ENCODE measurements around the gene TLCD3B. TPM values are rescaled to one million over a fixed set of nuclear protein-coding genes. Genes with fewer than 3 reads are reported as not detected.

Gene TLCD3B
- total RNA-seq, 3 donors from 2014 or later: 0.22 to 0.33 (median 0.32) TPM

- Mint-ChIP-seq H3K4me3 (no peak overlapping the region), H3K27me3 (ENCODE audit: low read depth) (no peaks in the 10 kb centered on the region), H3K9me3 (no peaks in the 10 kb centered on the region), H3K4me1 (ENCODE audit: low read depth) (no peaks in the 10 kb centered on the region), H3K36me3 (ENCODE audit: insufficient read depth) (peaks cover 49% of the 10 kb centered on the region)
- DNase-seq (no peak), ATAC-seq (no peak)
These were observed 43.5 kb downstream of the TLCD3B start for GRCh38 chr16:29987371-29988085.

- Mint-ChIP-seq H3K4me3 (no peak overlapping the region), H3K4me1 (ENCODE audit: low read depth) (no peaks in the 10 kb centered on the region), H3K27me3 (ENCODE audit: low read depth) (no peaks in the 10 kb centered on the region), H3K9me3 (no peaks in the 10 kb centered on the region), H3K36me3 (ENCODE audit: insufficient read depth) (peaks cover 50% of the 10 kb centered on the region)
- DNase-seq: no peak
- no peak for ATAC-seq
These were observed 44.1 kb downstream of the TLCD3B start for GRCh38 chr16:29986931-29987330.

- Mint-ChIP-seq H3K4me3 (no peak overlapping the region), H3K36me3 (ENCODE audit: insufficient read depth) (peaks cover 54% of the 10 kb centered on the region), H3K27me3 (ENCODE audit: low read depth) (no peaks in the 10 kb centered on the region), H3K9me3 (no peaks in the 10 kb centered on the region), H3K4me1 (ENCODE audit: low read depth) (no peaks in the 10 kb centered on the region)
- DNase-seq (no peak), ATAC-seq (no peak)
These were observed 44.8 kb downstream of the TLCD3B start for GRCh38 chr16:29986231-29986630.

- H3K4me3 Mint-ChIP-seq: no peak overlapping the region
- no peaks in the 10 kb centered on the region for H3K9me3 Mint-ChIP-seq
- no peaks in the 10 kb centered on the region for H3K27me3 Mint-ChIP-seq (ENCODE audit: low read depth)
- no peak for ATAC-seq
- H3K36me3 Mint-ChIP-seq (ENCODE audit: insufficient read depth): peaks cover 57% of the 10 kb centered on the region
- H3K4me1 Mint-ChIP-seq (ENCODE audit: low read depth): no peaks in the 10 kb centered on the region
- DNase-seq: no peak
These were observed 45.7 kb downstream of the TLCD3B start for GRCh38 chr16:29985271-29985811.

- Mint-ChIP-seq H3K36me3 (ENCODE audit: insufficient read depth) (peaks cover 60% of the 10 kb centered on the region), H3K9me3 (no peaks in the 10 kb centered on the region), H3K4me1 (ENCODE audit: low read depth) (no peaks in the 10 kb centered on the region), H3K4me3 (no peak overlapping the region), H3K27me3 (ENCODE audit: low read depth) (no peaks in the 10 kb centered on the region)
- no peak for DNase-seq
- no peak for ATAC-seq
These were observed 46.3 kb downstream of the TLCD3B start for GRCh38 chr16:29984764-29985147.

- Mint-ChIP-seq H3K27me3 (ENCODE audit: low read depth) (no peaks in the 10 kb centered on the region), H3K4me3 (no peak overlapping the region), H3K9me3 (no peaks in the 10 kb centered on the region), H3K36me3 (ENCODE audit: insufficient read depth) (peaks cover 62% of the 10 kb centered on the region), H3K4me1 (ENCODE audit: low read depth) (no peaks in the 10 kb centered on the region)
- DNase-seq (no peak), ATAC-seq (no peak)
These were observed 46.8 kb downstream of the TLCD3B start for GRCh38 chr16:29984137-29984763.

- no peak for ATAC-seq
- Mint-ChIP-seq H3K4me1 (ENCODE audit: low read depth) (no peaks in the 10 kb centered on the region), H3K36me3 (ENCODE audit: insufficient read depth) (peaks cover 62% of the 10 kb centered on the region), H3K27me3 (ENCODE audit: low read depth) (no peaks in the 10 kb centered on the region), H3K4me3 (no peak overlapping the region), H3K9me3 (no peaks in the 10 kb centered on the region)
- DNase-seq: no peak
These were observed 47.5 kb downstream of the TLCD3B start for GRCh38 chr16:29983420-29984136.

GRCh38 chr16:29982560-29983419 lies 48.3 kb downstream of the TLCD3B start:
- Mint-ChIP-seq H3K9me3 (no peaks in the 10 kb centered on the region), H3K27me3 (ENCODE audit: low read depth) (no peaks in the 10 kb centered on the region), H3K36me3 (ENCODE audit: insufficient read depth) (peaks cover 58% of the 10 kb centered on the region), H3K4me1 (ENCODE audit: low read depth) (no peaks in the 10 kb centered on the region), H3K4me3 (no peak overlapping the region)
- ATAC-seq (no peak), DNase-seq (no peak)

GRCh38 chr16:29978564-29979270 lies 52.4 kb downstream of the TLCD3B start:
- Mint-ChIP-seq H3K4me3 (no peak overlapping the region), H3K9me3 (no peaks in the 10 kb centered on the region), H3K36me3 (ENCODE audit: insufficient read depth) (peaks cover 37% of the 10 kb centered on the region), H3K27me3 (ENCODE audit: low read depth) (no peaks in the 10 kb centered on the region), H3K4me1 (ENCODE audit: low read depth) (peaks cover 24% of the 10 kb centered on the region)
- no peak for ATAC-seq
- DNase-seq: no peak

GRCh38 chr16:29978081-29978480 lies 53.0 kb downstream of the TLCD3B start:
- H3K9me3 Mint-ChIP-seq: no peaks in the 10 kb centered on the region
- DNase-seq (no peak), ATAC-seq (no peak)
- no peaks in the 10 kb centered on the region for H3K27me3 Mint-ChIP-seq (ENCODE audit: low read depth)
- no peak overlapping the region for H3K4me3 Mint-ChIP-seq
- peaks cover 28% of the 10 kb centered on the region for H3K4me1 Mint-ChIP-seq (ENCODE audit: low read depth)
- H3K36me3 Mint-ChIP-seq (ENCODE audit: insufficient read depth): peaks cover 32% of the 10 kb centered on the region

GRCh38 chr16:29977063-29977825 lies 53.8 kb downstream of the TLCD3B start:
- peaks cover 32% of the 10 kb centered on the region for H3K4me1 Mint-ChIP-seq (ENCODE audit: low read depth)
- peaks cover 28% of the 10 kb centered on the region for H3K36me3 Mint-ChIP-seq (ENCODE audit: insufficient read depth)
- no peak overlapping the region for H3K4me3 Mint-ChIP-seq

GRCh38 chr16:29975811-29976511 lies 55.1 kb downstream of the TLCD3B start:
- Mint-ChIP-seq H3K36me3 (ENCODE audit: insufficient read depth) (peaks cover 22% of the 10 kb centered on the region), H3K4me1 (ENCODE audit: low read depth) (peaks cover 32% of the 10 kb centered on the region), H3K9me3 (no peaks in the 10 kb centered on the region), H3K4me3 (peak overlapping the region; percentile 95), H3K27me3 (ENCODE audit: low read depth) (no peaks in the 10 kb centered on the region)
- ATAC-seq (no peak), DNase-seq (no peak)

More at GRCh38 chr16:29977063-29977825, 53.8 kb downstream of the TLCD3B start:
- H3K27me3 Mint-ChIP-seq (ENCODE audit: low read depth): no peaks in the 10 kb centered on the region
- H3K9me3 Mint-ChIP-seq: no peaks in the 10 kb centered on the region
- no peak for DNase-seq
- no peak for ATAC-seq

All from activated T-cell treated with anti-CD3 and anti-CD28 coated beads, Interleukin-2, amount 50 U/mL, for 4 hours (primary cell).